Heart right ventricle (tissue), 16 donors: ENCODE results near the gene CITED4. TPM values are rescaled to one million over a fixed set of nuclear protein-coding genes. Genes with fewer than 3 reads are reported as not detected.

Experiments used
- ATAC-seq, 8 donors: fragments of 200-7000 bp; cut with Tn5 transposase; one replicate each; pipeline ENCODE4 v1.9.1; 2020; ENCODE audit warnings: mild to moderate bottlenecking in 8 of 8, moderate library complexity in 8 of 8, moderate number of reproducible peaks in 1 of 8
- DNase-seq, 2 donors: peaks; one replicate each; pipeline ENCODE4 v3.0.0-alpha.2; 2020
- H3K27ac ChIP-seq, 10 donors: fragments of 200-600 bp; sonication (generic) in 2 of 10; one replicate each; pipeline versions ENCODE4 v1.5.0 to v1.8.0; 2020 to 2022; ENCODE audit warnings: mild to moderate bottlenecking in 3 of 10
- H3K27me3 ChIP-seq, 7 donors: fragments of 200-600 bp; one replicate each; pipeline ENCODE4 v1.8.0; 2021 to 2022; ENCODE audit warnings: mild to moderate bottlenecking in 2 of 7
- H3K36me3 ChIP-seq, 9 donors: fragments of 200-600 bp; sonication (generic) in 1 of 9; one replicate each; pipeline versions ENCODE4 v1.5.0 to v1.8.0; 2020 to 2022; ENCODE audit warnings: mild to moderate bottlenecking in 2 of 9
- H3K4me1 ChIP-seq, 9 donors: fragments of 200-600 bp; sonication (generic) in 1 of 9; one replicate each; pipeline versions ENCODE4 v1.5.0 to v1.8.0; 2020 to 2022; ENCODE audit warnings: mild to moderate bottlenecking in 4 of 9
- H3K4me3 ChIP-seq, 10 donors: fragments of 200-600 bp; sonication (generic) in 2 of 10; one replicate each; pipeline versions ENCODE4 v1.5.0 to v1.8.0; 2020 to 2022; ENCODE audit warnings: mild to moderate bottlenecking in 7 of 10, moderate library complexity in 2 of 10
- H3K9me3 ChIP-seq, 11 donors: fragments of 200-600 bp in 10 of 11; sonication (generic) in 2 of 11; one replicate each; pipeline versions ENCODE4 v1.5.0 to v1.8.0; 2013 to 2022; ENCODE audit warnings: mild to moderate bottlenecking in 2 of 11, control low read depth in 1 of 11, moderate library complexity in 1 of 11
- CTCF ChIP-seq, 9 donors: fragments of 200-600 bp; sonication (generic) in 2 of 9; IDR thresholded peaks; one replicate each; pipeline versions ENCODE4 v1.5.0 to v1.8.0; 2021 to 2022; ENCODE audit warnings: antibody characterized with exemption in 9 of 9, mild to moderate bottlenecking in 5 of 9, moderate library complexity in 1 of 9
- WGBS, 2 donors: extraction: QIAGEN DNeasy Blood & Tissue Kit; methylation state at CpG; one replicate each; pipeline ENCODE4 v1.1.7; 2013; ENCODE audit warnings: inconsistent platforms in 1 of 2; 5-methylcytosine and 5-hydroxymethylcytosine counted together
- intact Hi-C, 10 donors: fragments of 100-400 bp; cut with DNase I; formaldehyde crosslinking; loops; one replicate each; pipeline versions ENCODE4 v1.11.1 to v1.14.2; 2022
- polyA plus RNA-seq, 2 donors: library from polyadenylated mRNA; stranded (reverse); fragments of 200-250 nt; gene quantifications; one replicate each; pipeline ENCODE4 v1.2.3, GENCODE V29; 2013
- total RNA-seq, 10 donors: library from RNA; stranded (reverse); fragmentation: NEBNext Ultra II Directional in 3 of 10; extraction: Animal tissue kit (Norgen Biotek cat#: 25700) in 3 of 10; gene quantifications; one replicate each; pipeline versions ENCODE4 v1.2.1 to v1.2.4, GENCODE V29; 2021 to 2023
- donor health status: Arrhythmogenic right ventricular cardiomyopathy.
- donor health status: ischemic (EF 13 %, LVEDD 7.1; RV severe dilation, severe dysfunction).
- donor health status: healthy with polysubstance abuse.
- donor health status: DM: no; HTN: yes; CAD: no.
- donor health status: DM: no; HTN: no; CAD: no.
- donor health status: ischemic (EF 25% LVEDD 6.9; RV normal size, moderate dysfunction).
- donor health status: ischemic (EF 25% LVEDD 5.7; RV mildly dilated, moderate dysfunction).
- donor health status: healthy.
- donor health status: DM: yes; HTN: yes; CAD: no.
- donor health status: Ischemic cardiomyopathy.
- donor health status: ischemic (EF 35%, LVEDD 5.7; RV mildly dilated, moderate dysfunction).
- donor health status: nonischemic (EF 11% LVEDD 7.7; RV severe dilation, severe dysfunction).
- donor health status: DM: yes; HTN: yes; CAD: no.
- donor health status: PGD.
- donor health status: ischemic (EF 29% LVEDD 5.4; RV normal size, mild dysfunction).
- donor health status: nonischemic (EF 23%, LVEDD 6.1; RV moderate dilation, normal function).

Gene CITED4
- total and polyA plus RNA-seq, 12 donors = 6.1 to 88.8 (median 25.8) TPM

GRCh38 chr1:40848530-40849189, 13.5 kb downstream of the CITED4 start:
- peak; percentile 50 to 59 for DNase-seq
- peak; percentile 54 to 87 (median 80) for ATAC-seq
- H3K4me3 ChIP-seq = no peak overlapping the region
- no peak overlapping the region for H3K27ac ChIP-seq
- peak; percentile 67 to 88 (median 79) for TF ChIP-seq CTCF (IDR thresholded peaks at IDR 0.05)
- no peaks in the 10 kb centered on the region for H3K27me3 ChIP-seq
- no peaks in the 10 kb centered on the region for H3K9me3 ChIP-seq
- intact Hi-C loops = loop anchor here (1.0 to 10.0 kb wide), 9 partner anchors 71 to 236 kb away; no protein-coding TSS in a partner anchor
- peaks cover 0 to 9% (median 0%) of the 10 kb centered on the region in 9 donors for H3K4me1 ChIP-seq
- 48 to 51% methylated on average over 6 of the region's 6 CpGs for WGBS, 2 donors
- no peaks in the 10 kb centered on the region for H3K36me3 ChIP-seq

- 74% methylated on average over 6 of the region's 6 CpGs for WGBS, 2 donors
These were observed 15.0 kb downstream of the CITED4 start for GRCh38 chr1:40847023-40847745.

GRCh38 chr1:40845895-40846294, 16.3 kb downstream of the CITED4 start:
- Histone ChIP-seq H3K9me3 (peaks cover 0 to 8% (median 0%) of the 10 kb centered on the region in 11 donors), H3K27me3 (no peaks in the 10 kb centered on the region), H3K4me3 (no peak overlapping the region), H3K36me3 (no peaks in the 10 kb centered on the region), H3K4me1 (peaks cover 0 to 9% (median 0%) of the 10 kb centered on the region in 9 donors), H3K27ac (no peak overlapping the region)
- ATAC-seq (no peak), DNase-seq (no peak)
- WGBS, 2 donors = 96 to 100% methylated on average over 1 of the region's 1 CpG
- TF ChIP-seq CTCF (IDR thresholded peaks at IDR 0.05) = no peak
- intact Hi-C loops = loop anchor here in 7 of 10 donors (2.0 to 10.0 kb wide), 7 partner anchors 69 to 234 kb away; no protein-coding TSS in a partner anchor

More at GRCh38 chr1:40847023-40847745, 15.0 kb downstream of the CITED4 start:
- ATAC-seq = no peak
- H3K36me3 ChIP-seq = no peaks in the 10 kb centered on the region
- peaks cover 0 to 8% (median 0%) of the 10 kb centered on the region in 11 donors for H3K9me3 ChIP-seq
- no peak for DNase-seq
- peaks cover 0 to 9% (median 0%) of the 10 kb centered on the region in 9 donors for H3K4me1 ChIP-seq
- H3K4me3 ChIP-seq = no peak overlapping the region
- no peak overlapping the region for H3K27ac ChIP-seq
- intact Hi-C loops = loop anchor here in 7 of 10 donors (2.0 to 10.0 kb wide), 7 partner anchors 70 to 235 kb away; no protein-coding TSS in a partner anchor
- H3K27me3 ChIP-seq = no peaks in the 10 kb centered on the region
- TF ChIP-seq CTCF (IDR thresholded peaks at IDR 0.05) = no peak
